Thyroid gland (tissue), 4 donors: ENCODE measurements around the gene SLC25A29.

Experiments used
- POLR2A ChIP-seq, 2 donors: fragments of 450-650 bp; IDR thresholded peaks; one replicate each; pipeline ENCODE4 v1.6.1; 2017; ENCODE audit warnings: antibody characterized with exemption in 2 of 2, mild to moderate bottlenecking in 2 of 2, moderate library complexity in 1 of 2
- TF ChIP-seq, protein P1 (sequence below), 6 experiments: fragments of 200-600 bp in 3 of 6; fragments of 450-650 bp in 3 of 6; sonication (generic) in 3 of 6; IDR thresholded peaks; one replicate each; pipeline ENCODE4 v1.5.1; 2016 to 2019; ENCODE audit warnings: antibody characterized with exemption in 6 of 6, mild to moderate bottlenecking in 2 of 6, inconsistent platforms in 1 of 6, moderate library complexity in 1 of 6

DNA sequence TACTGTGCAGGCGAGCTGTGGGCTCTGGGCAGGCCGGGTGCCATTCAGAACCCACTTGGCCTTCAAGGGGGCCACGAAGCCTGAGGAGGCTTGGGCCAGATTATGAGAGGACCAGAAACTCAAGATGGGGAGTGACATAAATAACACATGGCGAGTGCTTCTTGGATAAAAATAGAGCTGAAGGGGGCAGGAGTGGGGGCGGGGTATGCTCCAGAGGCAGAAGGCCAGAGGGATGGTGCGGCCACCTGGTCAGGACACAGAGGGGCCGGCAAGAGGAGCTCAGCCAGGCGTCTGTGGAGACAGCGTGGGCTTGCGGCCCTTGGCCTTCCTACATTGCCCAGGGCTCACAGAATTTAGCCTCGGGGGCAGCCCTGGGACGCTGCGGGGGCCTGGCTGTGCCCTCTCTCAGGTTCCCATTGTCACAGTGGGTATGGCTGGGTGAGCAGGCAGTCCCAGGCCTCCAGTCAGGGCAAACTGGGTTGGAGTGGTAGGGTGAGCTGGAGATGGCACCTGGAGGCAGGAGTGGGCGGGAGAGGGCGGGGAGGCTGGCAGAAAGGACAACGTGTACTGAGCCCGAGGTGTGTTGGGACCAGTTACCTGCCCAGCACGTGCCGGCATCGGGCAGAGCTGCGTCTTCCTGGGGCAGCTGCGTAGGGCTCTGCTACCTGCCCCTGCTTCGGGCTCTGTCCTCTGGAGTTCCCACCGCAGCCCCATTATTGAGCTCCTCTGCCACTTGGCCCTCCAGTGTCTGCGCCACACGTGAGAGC lies 7.4 kb upstream of the SLC25A29 start:
- TF ChIP-seq POLR2A (IDR thresholded peaks at IDR 0.05), result no peak
- TF ChIP-seq, protein P1, sequence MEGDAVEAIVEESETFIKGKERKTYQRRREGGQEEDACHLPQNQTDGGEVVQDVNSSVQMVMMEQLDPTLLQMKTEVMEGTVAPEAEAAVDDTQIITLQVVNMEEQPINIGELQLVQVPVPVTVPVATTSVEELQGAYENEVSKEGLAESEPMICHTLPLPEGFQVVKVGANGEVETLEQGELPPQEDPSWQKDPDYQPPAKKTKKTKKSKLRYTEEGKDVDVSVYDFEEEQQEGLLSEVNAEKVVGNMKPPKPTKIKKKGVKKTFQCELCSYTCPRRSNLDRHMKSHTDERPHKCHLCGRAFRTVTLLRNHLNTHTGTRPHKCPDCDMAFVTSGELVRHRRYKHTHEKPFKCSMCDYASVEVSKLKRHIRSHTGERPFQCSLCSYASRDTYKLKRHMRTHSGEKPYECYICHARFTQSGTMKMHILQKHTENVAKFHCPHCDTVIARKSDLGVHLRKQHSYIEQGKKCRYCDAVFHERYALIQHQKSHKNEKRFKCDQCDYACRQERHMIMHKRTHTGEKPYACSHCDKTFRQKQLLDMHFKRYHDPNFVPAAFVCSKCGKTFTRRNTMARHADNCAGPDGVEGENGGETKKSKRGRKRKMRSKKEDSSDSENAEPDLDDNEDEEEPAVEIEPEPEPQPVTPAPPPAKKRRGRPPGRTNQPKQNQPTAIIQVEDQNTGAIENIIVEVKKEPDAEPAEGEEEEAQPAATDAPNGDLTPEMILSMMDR (IDR thresholded peaks at IDR 0.05), result no peak
